ENCODE measurements around the gene KLHL25.

KLHL25 gene

DNA sequence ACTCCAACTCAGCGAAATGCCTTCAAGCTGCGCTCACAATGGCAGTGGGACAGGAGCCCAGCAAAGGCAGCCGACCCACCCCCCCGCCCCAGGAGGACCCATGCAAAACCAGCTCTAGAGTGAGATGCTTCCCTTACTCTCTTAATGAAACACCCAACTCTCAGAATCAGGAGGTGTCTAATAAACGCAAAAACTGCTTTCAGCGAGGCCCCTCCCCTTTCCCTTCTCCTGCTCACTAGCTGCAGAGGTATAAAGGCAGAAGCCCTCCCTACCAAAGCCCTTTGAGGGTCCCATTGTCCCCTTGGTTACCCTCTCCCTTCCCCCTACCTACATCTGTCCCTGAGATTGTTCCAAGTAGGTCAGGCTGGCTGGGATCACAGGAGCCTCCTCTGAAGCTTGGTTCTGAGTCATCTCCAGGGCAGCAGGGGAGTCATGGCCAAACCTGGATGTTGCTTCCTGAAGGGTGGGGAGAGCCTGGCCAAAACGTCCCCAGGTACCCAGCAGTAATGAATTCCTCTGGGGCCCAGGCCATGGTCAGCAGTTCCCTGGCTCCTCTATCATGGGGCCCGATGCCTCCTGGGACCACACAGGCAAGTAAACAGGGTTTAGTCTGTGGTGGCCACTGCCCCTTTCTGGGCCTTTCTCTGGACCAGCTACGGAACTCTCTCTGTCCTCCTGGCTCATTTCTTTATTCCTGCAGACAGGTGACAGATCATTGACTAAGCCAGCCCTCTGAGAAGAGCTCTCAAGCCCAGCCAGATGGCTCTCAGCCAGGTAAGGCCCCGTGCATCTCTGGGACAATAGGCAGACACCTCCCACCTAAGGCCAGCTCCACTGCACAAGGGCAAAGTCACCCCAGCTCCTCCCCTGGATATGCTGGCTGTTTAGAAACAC, 8.6 kb downstream of the KLHL25 start:
- TF ChIP-seq, protein P1, sequence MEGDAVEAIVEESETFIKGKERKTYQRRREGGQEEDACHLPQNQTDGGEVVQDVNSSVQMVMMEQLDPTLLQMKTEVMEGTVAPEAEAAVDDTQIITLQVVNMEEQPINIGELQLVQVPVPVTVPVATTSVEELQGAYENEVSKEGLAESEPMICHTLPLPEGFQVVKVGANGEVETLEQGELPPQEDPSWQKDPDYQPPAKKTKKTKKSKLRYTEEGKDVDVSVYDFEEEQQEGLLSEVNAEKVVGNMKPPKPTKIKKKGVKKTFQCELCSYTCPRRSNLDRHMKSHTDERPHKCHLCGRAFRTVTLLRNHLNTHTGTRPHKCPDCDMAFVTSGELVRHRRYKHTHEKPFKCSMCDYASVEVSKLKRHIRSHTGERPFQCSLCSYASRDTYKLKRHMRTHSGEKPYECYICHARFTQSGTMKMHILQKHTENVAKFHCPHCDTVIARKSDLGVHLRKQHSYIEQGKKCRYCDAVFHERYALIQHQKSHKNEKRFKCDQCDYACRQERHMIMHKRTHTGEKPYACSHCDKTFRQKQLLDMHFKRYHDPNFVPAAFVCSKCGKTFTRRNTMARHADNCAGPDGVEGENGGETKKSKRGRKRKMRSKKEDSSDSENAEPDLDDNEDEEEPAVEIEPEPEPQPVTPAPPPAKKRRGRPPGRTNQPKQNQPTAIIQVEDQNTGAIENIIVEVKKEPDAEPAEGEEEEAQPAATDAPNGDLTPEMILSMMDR (IDR thresholded peaks at IDR 0.05; ENCODE audit: control insufficient read depth, extremely low read depth, insufficient read depth), result no peak
- no peak for DNase-seq (ENCODE audit: low read depth)
- H3K4me3 ChIP-seq (ENCODE audit: low read depth, low read length), result no peak overlapping the region

DNA sequence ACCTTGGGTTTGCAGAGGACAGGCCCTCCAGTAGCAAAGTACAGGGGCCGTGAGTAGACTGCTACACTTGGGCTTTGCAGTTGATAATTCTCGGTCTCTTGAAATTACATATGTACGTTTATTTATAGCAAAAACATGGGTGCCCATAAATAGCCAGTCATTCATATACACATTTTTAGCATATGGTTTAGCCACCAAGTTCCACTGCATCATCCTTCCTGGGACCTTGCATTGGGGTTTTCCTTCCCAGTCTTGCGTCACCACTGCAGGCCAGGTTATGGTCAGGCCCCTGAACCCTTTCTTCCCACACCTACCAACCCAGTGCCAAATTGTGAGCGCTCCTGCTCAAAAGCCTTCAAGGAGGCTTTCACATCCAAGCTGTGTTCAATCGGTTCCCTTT, 12.7 kb downstream of the KLHL25 start:
- TF ChIP-seq, protein P1 (IDR thresholded peaks at IDR 0.05; ENCODE audit: control insufficient read depth, extremely low read depth, insufficient read depth), result no peak
- DNase-seq (ENCODE audit: low read depth), result no peak
- H3K4me3 ChIP-seq (ENCODE audit: low read depth, low read length), result no peak overlapping the region

DNA sequence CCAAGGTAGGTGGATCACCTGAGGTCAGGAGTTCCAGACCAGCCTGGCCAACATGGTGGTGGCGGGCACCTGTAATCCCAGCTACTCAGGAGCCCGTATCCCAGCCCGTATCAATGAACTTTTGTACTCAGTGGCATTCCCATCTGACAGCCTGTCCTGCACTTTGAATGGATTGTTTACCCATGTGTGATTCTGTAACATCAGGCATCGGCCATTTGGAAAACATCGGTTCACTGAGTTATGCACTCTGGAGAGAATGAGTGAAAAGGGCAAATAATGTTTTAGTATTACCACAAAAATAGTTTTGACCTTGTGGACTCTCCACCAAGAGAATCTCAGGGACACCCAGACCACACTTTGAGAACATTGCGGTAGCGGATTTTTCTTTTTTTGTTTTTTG, 13.6 kb downstream of the KLHL25 start:
- TF ChIP-seq, protein P1 (IDR thresholded peaks at IDR 0.05; ENCODE audit: control insufficient read depth, extremely low read depth, insufficient read depth), result no peak
- H3K4me3 ChIP-seq (ENCODE audit: low read depth, low read length), result no peak overlapping the region

GRCh38 chr15:85780225-85780985, 14.3 kb downstream of the KLHL25 start:
- no peak for DNase-seq (ENCODE audit: low read depth)
- TF ChIP-seq, protein P1 (IDR thresholded peaks at IDR 0.05; ENCODE audit: control insufficient read depth, extremely low read depth, insufficient read depth), result no peak
- H3K4me3 ChIP-seq (ENCODE audit: low read depth, low read length), result no peak overlapping the region

More for the DNA sequence above, 13.6 kb downstream of the KLHL25 start:
- no peak for DNase-seq (ENCODE audit: low read depth)

DNA sequence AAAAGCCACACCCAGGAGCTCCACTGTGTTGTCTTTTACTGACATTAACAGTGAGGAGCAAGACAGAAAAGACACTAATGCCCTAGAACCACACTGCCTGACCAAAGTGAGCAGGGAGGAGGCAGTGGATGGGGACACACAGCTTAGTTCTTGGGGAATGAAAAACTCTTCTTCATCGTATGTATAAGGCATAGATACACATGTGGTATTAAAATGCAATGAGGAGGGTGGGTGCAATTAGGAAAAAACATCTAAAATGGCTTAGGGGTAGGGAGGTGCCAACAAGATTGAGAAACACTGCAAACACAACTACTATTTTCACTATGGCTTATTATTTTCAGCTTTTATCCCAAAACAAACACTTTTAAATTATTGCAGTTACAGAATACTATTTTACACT, 15.5 kb downstream of the KLHL25 start:
- H3K4me3 ChIP-seq (ENCODE audit: low read depth, low read length), result no peak overlapping the region
- TF ChIP-seq, protein P1 (IDR thresholded peaks at IDR 0.05; ENCODE audit: control insufficient read depth, extremely low read depth, insufficient read depth), result no peak
- DNase-seq (ENCODE audit: low read depth), result no peak

DNA sequence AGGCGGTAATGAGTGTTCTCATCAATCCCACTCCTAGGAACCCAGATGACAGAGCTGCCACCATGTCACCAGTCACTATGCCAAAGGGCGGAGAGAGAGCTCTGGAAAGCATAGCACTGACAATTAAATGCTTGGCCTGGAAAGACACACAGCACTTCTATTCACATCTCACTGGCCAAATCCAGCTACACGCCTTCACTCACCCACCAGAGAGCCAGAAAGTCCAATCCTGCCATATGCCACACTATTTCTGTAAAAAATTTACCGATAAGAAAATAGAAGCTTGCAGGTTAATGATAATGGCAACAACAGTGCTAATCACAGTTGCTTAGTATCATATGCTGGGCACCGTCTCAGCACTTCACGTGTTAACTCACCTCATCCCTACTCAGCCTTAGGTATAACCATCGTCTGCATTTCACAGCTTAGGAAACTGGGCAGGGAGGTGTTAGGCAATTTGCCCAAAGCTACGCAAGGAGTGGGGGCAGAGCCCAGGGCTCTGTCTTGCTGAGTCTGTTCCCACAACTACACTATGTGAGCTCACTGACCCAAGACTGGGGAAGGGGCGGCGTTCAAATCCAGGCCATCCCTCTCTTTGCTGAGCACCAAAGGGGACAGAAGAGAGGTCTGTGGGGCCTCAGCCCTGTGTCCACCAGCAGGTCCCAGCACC, 16.5 kb downstream of the KLHL25 start:
- DNase-seq (ENCODE audit: low read depth), result no peak
- H3K4me3 ChIP-seq (ENCODE audit: low read depth, low read length), result no peak overlapping the region
- TF ChIP-seq, protein P1 (IDR thresholded peaks at IDR 0.05; ENCODE audit: control insufficient read depth, extremely low read depth, insufficient read depth), result no peak
